ENCODE data around the gene WNK2. TPM values are rescaled to one million over a fixed set of nuclear protein-coding genes. Genes with fewer than 3 reads are reported as not detected.

Gene WNK2
- total RNA-seq, 1 donor from 2014 or later, result 1.9 TPM

DNA sequence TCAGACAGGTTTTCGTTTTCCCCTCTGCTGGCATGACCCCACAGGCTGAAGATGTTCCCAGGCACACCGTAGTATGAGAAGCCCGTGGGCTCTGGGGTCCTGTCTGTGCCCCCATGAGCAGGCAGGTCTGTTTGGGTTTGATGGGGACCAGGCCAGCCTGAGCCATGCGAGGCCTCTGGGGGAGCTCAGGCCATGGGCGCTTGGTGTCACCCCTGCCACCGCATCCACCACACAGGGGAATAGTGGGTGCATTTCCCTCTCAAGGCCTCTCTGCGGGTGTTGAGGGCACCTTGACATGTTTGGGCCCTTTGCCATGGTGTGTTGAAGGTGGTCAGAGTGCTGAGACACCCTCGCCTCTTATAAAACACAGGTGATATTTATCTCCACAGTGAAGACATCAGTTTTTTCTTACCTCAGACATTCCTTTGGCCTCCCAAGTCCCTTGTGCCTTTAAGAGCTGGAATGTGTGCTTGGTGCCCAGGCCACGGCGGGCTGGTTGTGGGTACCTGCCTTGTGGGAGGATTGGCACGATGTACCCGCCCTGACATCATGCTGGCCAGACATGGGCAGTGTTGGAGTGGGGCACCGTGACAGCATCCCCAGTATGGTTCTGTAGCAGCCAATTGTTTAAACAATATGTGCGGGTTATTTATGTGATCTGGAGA, 68.3 kb downstream of the WNK2 start:
- Histone ChIP-seq H3K79me2 (ENCODE audit: insufficient read depth, low read length) (no peaks in the 10 kb centered on the region), H3K27me3 (ENCODE audit: insufficient read depth, low read length) (no peaks in the 10 kb centered on the region), H3K27ac (ENCODE audit: low read depth, low read length) (no peak overlapping the region), H3K36me3 (ENCODE audit: insufficient read depth, low read length) (no peaks in the 10 kb centered on the region), H3K4me3 (ENCODE audit: insufficient read depth, low read depth, low read length) (no peak overlapping the region), H3K4me2 (ENCODE audit: low read length) (no peak overlapping the region), H3K9me3 (ENCODE audit: insufficient read depth, low read depth, low read length) (no peaks in the 10 kb centered on the region), H3K9ac (ENCODE audit: low read length) (no peak overlapping the region), H4K20me1 (ENCODE audit: insufficient read depth, low read length) (no peaks in the 10 kb centered on the region), H2AFZ (ENCODE audit: low read depth, low read length) (no peak overlapping the region), H3K4me1 (ENCODE audit: insufficient read depth, low read length) (no peaks in the 10 kb centered on the region)
- no peaks in the 10 kb centered on the region for H3K9me3 Mint-ChIP-seq (ENCODE audit: unreplicated experiment)
- H3K27ac Mint-ChIP-seq (ENCODE audit: unreplicated experiment), result no peak overlapping the region
- DNase-seq (ENCODE audit: low read depth) (no peak), FAIRE-seq (no peak)
- no peaks in the 10 kb centered on the region for H3K36me3 Mint-ChIP-seq (ENCODE audit: low read depth, unreplicated experiment)
- H3K4me3 Mint-ChIP-seq (ENCODE audit: unreplicated experiment), result no peak overlapping the region
- TF ChIP-seq CTCF (IDR thresholded peaks at IDR 0.05; ENCODE audit: insufficient read depth, low read depth, low read length), result no peak
- TF ChIP-seq EZH2 (IDR thresholded peaks at IDR 0.05; ENCODE audit: insufficient read depth, low read length), result no peak
- peaks cover 35% of the 10 kb centered on the region for H3K27me3 Mint-ChIP-seq (ENCODE audit: low read depth, unreplicated experiment)
- H3K4me1 Mint-ChIP-seq (ENCODE audit: low read depth, unreplicated experiment), result no peaks in the 10 kb centered on the region

- TF ChIP-seq EZH2 (IDR thresholded peaks at IDR 0.05; ENCODE audit: insufficient read depth, low read length) (no peak), CTCF (IDR thresholded peaks at IDR 0.05; ENCODE audit: insufficient read depth, low read depth, low read length) (no peak)
- no peak for FAIRE-seq
These were observed 69.0 kb downstream of the WNK2 start for GRCh38 chr9:93252781-93253530.

DNA sequence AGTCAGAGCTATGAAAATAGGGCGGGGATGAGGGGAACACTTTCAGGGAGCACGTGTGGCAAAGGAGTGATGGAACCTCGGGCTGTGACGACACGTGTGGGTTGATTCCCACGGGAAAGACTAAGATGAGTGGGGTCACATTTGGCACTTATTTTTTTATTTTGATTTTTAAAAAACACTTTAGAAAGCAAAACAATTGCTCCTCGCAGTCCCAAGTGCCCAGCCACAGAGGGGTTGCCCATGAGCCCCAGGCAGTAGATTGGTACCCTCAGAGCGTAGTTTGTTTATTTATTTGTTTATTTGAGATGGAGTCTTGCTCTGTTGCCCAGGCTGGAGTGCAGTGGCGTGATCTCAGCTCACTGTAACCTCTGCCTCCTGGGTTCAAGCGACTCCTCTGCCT, 69.7 kb downstream of the WNK2 start:
- Mint-ChIP-seq H3K36me3 (ENCODE audit: low read depth, unreplicated experiment) (no peaks in the 10 kb centered on the region), H3K9me3 (ENCODE audit: unreplicated experiment) (no peaks in the 10 kb centered on the region), H3K27ac (ENCODE audit: unreplicated experiment) (no peak overlapping the region), H3K4me1 (ENCODE audit: low read depth, unreplicated experiment) (no peaks in the 10 kb centered on the region), H3K27me3 (ENCODE audit: low read depth, unreplicated experiment) (peaks cover 39% of the 10 kb centered on the region), H3K4me3 (ENCODE audit: unreplicated experiment) (no peak overlapping the region)
- no peaks in the 10 kb centered on the region for H4K20me1 ChIP-seq (ENCODE audit: insufficient read depth, low read length)
- H3K36me3 ChIP-seq (ENCODE audit: insufficient read depth, low read length), result no peaks in the 10 kb centered on the region
- H3K9ac ChIP-seq (ENCODE audit: low read length), result no peak overlapping the region
- H3K9me3 ChIP-seq (ENCODE audit: insufficient read depth, low read depth, low read length), result no peaks in the 10 kb centered on the region
- no peaks in the 10 kb centered on the region for H3K27me3 ChIP-seq (ENCODE audit: insufficient read depth, low read length)
- no peaks in the 10 kb centered on the region for H3K4me1 ChIP-seq (ENCODE audit: insufficient read depth, low read length)
- no peak for TF ChIP-seq CTCF (IDR thresholded peaks at IDR 0.05; ENCODE audit: insufficient read depth, low read depth, low read length)
- TF ChIP-seq EZH2 (IDR thresholded peaks at IDR 0.05; ENCODE audit: insufficient read depth, low read length), result no peak
- H3K79me2 ChIP-seq (ENCODE audit: insufficient read depth, low read length), result no peaks in the 10 kb centered on the region
- no peak overlapping the region for H3K4me2 ChIP-seq (ENCODE audit: low read length)
- H2AFZ ChIP-seq (ENCODE audit: low read depth, low read length), result no peak overlapping the region
- DNase-seq (ENCODE audit: low read depth) (no peak), FAIRE-seq (no peak)
- no peak overlapping the region for H3K27ac ChIP-seq (ENCODE audit: low read depth, low read length)
- H3K4me3 ChIP-seq (ENCODE audit: insufficient read depth, low read depth, low read length), result no peak overlapping the region

More at GRCh38 chr9:93252781-93253530, 69.0 kb downstream of the WNK2 start:
- Histone ChIP-seq H3K27me3 (ENCODE audit: insufficient read depth, low read length) (no peaks in the 10 kb centered on the region), H3K79me2 (ENCODE audit: insufficient read depth, low read length) (no peaks in the 10 kb centered on the region), H3K4me1 (ENCODE audit: insufficient read depth, low read length) (no peaks in the 10 kb centered on the region), H2AFZ (ENCODE audit: low read depth, low read length) (no peak overlapping the region), H3K4me2 (ENCODE audit: low read length) (no peak overlapping the region), H3K4me3 (ENCODE audit: insufficient read depth, low read depth, low read length) (no peak overlapping the region), H3K27ac (ENCODE audit: low read depth, low read length) (no peak overlapping the region), H3K9ac (ENCODE audit: low read length) (no peak overlapping the region), H3K9me3 (ENCODE audit: insufficient read depth, low read depth, low read length) (no peaks in the 10 kb centered on the region), H4K20me1 (ENCODE audit: insufficient read depth, low read length) (no peaks in the 10 kb centered on the region), H3K36me3 (ENCODE audit: insufficient read depth, low read length) (no peaks in the 10 kb centered on the region)
- no peaks in the 10 kb centered on the region for H3K4me1 Mint-ChIP-seq (ENCODE audit: low read depth, unreplicated experiment)
- no peaks in the 10 kb centered on the region for H3K9me3 Mint-ChIP-seq (ENCODE audit: unreplicated experiment)
- H3K4me3 Mint-ChIP-seq (ENCODE audit: unreplicated experiment), result no peak overlapping the region
- DNase-seq (ENCODE audit: low read depth), result no peak
- H3K36me3 Mint-ChIP-seq (ENCODE audit: low read depth, unreplicated experiment), result no peaks in the 10 kb centered on the region
- no peak overlapping the region for H3K27ac Mint-ChIP-seq (ENCODE audit: unreplicated experiment)
- peaks cover 39% of the 10 kb centered on the region for H3K27me3 Mint-ChIP-seq (ENCODE audit: low read depth, unreplicated experiment)
